Esophagus muscularis mucosa (tissue), 3 donors: ENCODE data around the gene SLC26A2.
A peak's percentile ranks its signal among the peaks of the same experiment; 100 is the strongest.

ENCODE experiments used
- POLR2AphosphoS5 ChIP-seq, 2 donors: sonication (generic); formaldehyde crosslinking; IDR thresholded peaks; one replicate each; pipeline ENCODE4 v1.6.1; 2017; ENCODE audit warnings: antibody characterized with exemption in 2 of 2
- TF ChIP-seq, protein P1 (sequence below), 3 experiments: fragments of 200-600 bp in 2 of 3; fragments of 450-650 bp in 1 of 3; sonication (generic) in 2 of 3; IDR thresholded peaks; one replicate each; pipeline ENCODE4 v1.5.1; 2017 to 2019; ENCODE audit warnings: antibody characterized with exemption in 3 of 3, mild to moderate bottlenecking in 2 of 3, moderate library complexity in 1 of 3

DNA sequence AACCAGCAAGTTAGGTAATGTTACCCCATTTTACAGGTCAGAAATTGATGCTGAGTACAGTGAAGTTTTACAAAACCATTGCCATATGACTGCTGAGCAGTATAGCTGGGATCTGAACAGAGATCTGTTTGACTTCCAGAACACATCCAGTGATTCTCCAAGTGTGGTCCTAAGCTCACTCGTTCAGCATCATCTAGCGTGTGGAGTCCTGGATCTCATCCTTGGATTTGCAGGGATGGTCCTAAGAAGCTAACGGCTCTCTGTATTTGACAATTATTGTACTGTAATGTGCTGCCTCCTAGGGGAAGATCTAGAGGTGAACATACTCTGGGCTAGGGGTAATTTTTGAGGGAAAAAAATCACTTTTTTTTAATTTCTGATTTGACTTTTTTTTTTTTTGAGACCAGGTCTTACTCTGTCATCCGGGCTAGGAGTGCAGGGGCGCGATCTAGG lies 1.4 kb downstream of the SLC26A2 start:
- TF ChIP-seq, protein P1, sequence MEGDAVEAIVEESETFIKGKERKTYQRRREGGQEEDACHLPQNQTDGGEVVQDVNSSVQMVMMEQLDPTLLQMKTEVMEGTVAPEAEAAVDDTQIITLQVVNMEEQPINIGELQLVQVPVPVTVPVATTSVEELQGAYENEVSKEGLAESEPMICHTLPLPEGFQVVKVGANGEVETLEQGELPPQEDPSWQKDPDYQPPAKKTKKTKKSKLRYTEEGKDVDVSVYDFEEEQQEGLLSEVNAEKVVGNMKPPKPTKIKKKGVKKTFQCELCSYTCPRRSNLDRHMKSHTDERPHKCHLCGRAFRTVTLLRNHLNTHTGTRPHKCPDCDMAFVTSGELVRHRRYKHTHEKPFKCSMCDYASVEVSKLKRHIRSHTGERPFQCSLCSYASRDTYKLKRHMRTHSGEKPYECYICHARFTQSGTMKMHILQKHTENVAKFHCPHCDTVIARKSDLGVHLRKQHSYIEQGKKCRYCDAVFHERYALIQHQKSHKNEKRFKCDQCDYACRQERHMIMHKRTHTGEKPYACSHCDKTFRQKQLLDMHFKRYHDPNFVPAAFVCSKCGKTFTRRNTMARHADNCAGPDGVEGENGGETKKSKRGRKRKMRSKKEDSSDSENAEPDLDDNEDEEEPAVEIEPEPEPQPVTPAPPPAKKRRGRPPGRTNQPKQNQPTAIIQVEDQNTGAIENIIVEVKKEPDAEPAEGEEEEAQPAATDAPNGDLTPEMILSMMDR (IDR thresholded peaks at IDR 0.05), result peak in 2 of 3 experiments; percentile 19 to 39
- no peak for TF ChIP-seq POLR2AphosphoS5 (IDR thresholded peaks at IDR 0.05)
